Measurements from ENCODE around the gene ANXA1.
"Not testable (repeated sequence)": the region's sequence is repeated elsewhere in the genome, so short reads cannot be mapped to it uniquely, and the experiment has no call there.

Gene ANXA1

GRCh38 chr9:73168298-73168934 lies 16.8 kb downstream of the ANXA1 start:
- DNase-seq (ENCODE audit: low spot score), result no peak

GRCh38 chr9:73170185-73170957 lies 18.7 kb downstream of the ANXA1 start:
- DNase-seq (ENCODE audit: low spot score), result no peak

GRCh38 chr9:73172901-73173215 lies 21.2 kb downstream of the ANXA1 start:
- DNase-seq (ENCODE audit: low spot score), result no peak

GRCh38 chr9:73173557-73174329 lies 22.1 kb downstream of the ANXA1 start:
- DNase-seq (ENCODE audit: low spot score), result no peak

GRCh38 chr9:73174330-73174980 lies 22.8 kb downstream of the ANXA1 start:
- DNase-seq (ENCODE audit: low spot score), result no peak

- DNase-seq (ENCODE audit: low spot score), result peak; percentile 26
These were observed 24.8 kb downstream of the ANXA1 start for GRCh38 chr9:73176450-73176875.

- DNase-seq (ENCODE audit: low spot score), result no peak
These were observed 26.4 kb downstream of the ANXA1 start for GRCh38 chr9:73178044-73178443.

GRCh38 chr9:73179589-73179988 lies 27.9 kb downstream of the ANXA1 start:
- peak; percentile 16 for DNase-seq (ENCODE audit: low spot score)

- peak; percentile 65 for DNase-seq (ENCODE audit: low spot score)
These were observed 28.7 kb downstream of the ANXA1 start for GRCh38 chr9:73180403-73180802.

GRCh38 chr9:73182928-73183327 lies 31.3 kb downstream of the ANXA1 start:
- no peak for DNase-seq (ENCODE audit: low spot score)

GRCh38 chr9:73183428-73183827 lies 31.8 kb downstream of the ANXA1 start:
- no peak for DNase-seq (ENCODE audit: low spot score)

- DNase-seq (ENCODE audit: low spot score), result peak; percentile 39
These were observed 32.5 kb downstream of the ANXA1 start for GRCh38 chr9:73183917-73184861.

GRCh38 chr9:73191109-73191508 lies 39.4 kb downstream of the ANXA1 start:
- not testable (repeated sequence) for DNase-seq (ENCODE audit: low spot score)

GRCh38 chr9:73194284-73194683 lies 42.6 kb downstream of the ANXA1 start:
- no peak for DNase-seq (ENCODE audit: low spot score)

GRCh38 chr9:73199448-73199847 lies 47.8 kb downstream of the ANXA1 start:
- DNase-seq (ENCODE audit: low spot score), result no peak

- DNase-seq (ENCODE audit: low spot score), result no peak
These were observed 48.2 kb downstream of the ANXA1 start for GRCh38 chr9:73199886-73200285.

GRCh38 chr9:73200694-73201452 lies 49.2 kb downstream of the ANXA1 start:
- peak; percentile 40 for DNase-seq (ENCODE audit: low spot score)

- no peak for DNase-seq (ENCODE audit: low spot score)
These were observed 51.3 kb downstream of the ANXA1 start for GRCh38 chr9:73202980-73203379.

- DNase-seq (ENCODE audit: low spot score), result no peak
These were observed 53.3 kb downstream of the ANXA1 start for GRCh38 chr9:73204936-73205335.

- DNase-seq (ENCODE audit: low spot score), result no peak
These were observed 55.2 kb downstream of the ANXA1 start for GRCh38 chr9:73206851-73207250.
